Activated T-cell treated with anti-CD3 and anti-CD28 coated beads, Interleukin-2, amount 50 U/mL, for 4 hours (primary cell): Measurements from ENCODE around the gene RPL27. TPM values are rescaled to one million over a fixed set of nuclear protein-coding genes. Genes with fewer than 3 reads are reported as not detected.

Source experiments
- ATAC-seq, 2 donors: fragments of 200-7000 bp; cut with Tn5 transposase; one replicate each; pipeline ENCODE4 v1.10.0; 2021
- DNase-seq: peaks from one replicate; pipeline ENCODE4 v3.0.0-alpha.2; 2020
- H3K27me3 Mint-ChIP-seq: one replicate; pipeline ENCODE4 v1.8.0; 2021; ENCODE audit warnings: low read depth, mixed read lengths
- H3K36me3 Mint-ChIP-seq: one replicate; pipeline ENCODE4 v1.8.0; 2022; ENCODE audit warnings: mixed read lengths; ENCODE audit not compliant: insufficient read depth
- H3K4me1 Mint-ChIP-seq: one replicate; pipeline ENCODE4 v1.8.0; 2021; ENCODE audit warnings: low read depth, mixed read lengths
- H3K4me3 Mint-ChIP-seq: one replicate; pipeline ENCODE4 v1.8.0; 2021; ENCODE audit warnings: mild to moderate bottlenecking, moderate library complexity, mixed read lengths
- H3K9me3 Mint-ChIP-seq: one replicate; pipeline ENCODE4 v1.8.0; 2021; ENCODE audit warnings: mixed read lengths
- total RNA-seq, 3 donors: library from RNA; stranded (reverse); gene quantifications; one replicate each; pipeline ENCODE4 v1.2.1, GENCODE V29; 2021

The RPL27 gene
- total RNA-seq, 3 donors from 2014 or later, result 1,553 to 1,718 (median 1,686) TPM

DNA sequence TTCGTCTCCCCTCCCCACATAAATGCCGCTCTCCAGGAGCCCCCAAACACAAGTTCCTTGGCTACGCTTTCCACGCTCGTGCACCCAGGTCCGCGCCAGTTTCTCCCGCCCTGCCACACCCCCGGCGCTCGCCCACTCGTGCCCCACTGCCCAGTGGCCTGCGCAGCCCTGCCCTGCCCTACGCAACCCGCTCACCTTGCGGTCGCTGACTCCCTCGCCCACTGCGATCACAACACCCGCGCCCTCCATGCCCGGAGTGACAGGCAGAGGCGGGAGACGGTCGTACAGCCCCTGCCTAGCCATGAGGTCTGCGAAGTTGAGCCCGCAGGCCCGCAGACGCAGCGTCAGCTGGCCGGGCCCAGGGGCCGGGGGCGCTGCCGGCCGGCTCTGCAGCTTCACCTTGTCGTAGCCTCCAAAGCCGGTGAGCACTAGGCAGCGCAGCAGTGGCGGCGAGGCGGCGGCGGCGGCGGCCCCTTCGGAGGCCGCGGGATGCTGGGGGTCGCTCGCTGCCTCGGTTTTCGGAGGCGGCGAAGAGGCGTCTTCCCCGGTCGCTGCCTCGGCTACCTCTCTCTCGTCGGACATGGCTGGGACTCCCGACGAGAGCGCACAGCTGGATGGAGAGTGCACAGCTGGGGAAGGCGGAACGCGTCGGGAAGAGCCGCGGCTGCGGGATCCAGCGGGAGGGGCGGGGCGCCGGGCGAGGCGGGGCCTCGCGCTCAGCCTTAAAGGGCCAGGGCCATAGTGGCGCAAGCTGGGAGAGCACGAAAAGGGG is 23.7 kb downstream of the RPL27 start, which contains the start of gene VAT1:
Gene VAT1, minus strand, starts transcription at position 645 of the 772 bp plus-strand sequence. Its CDS starts 63 bp downstream, at position 582.
- peak within 1 kb of the TSS; percentile 80 for H3K4me3 Mint-ChIP-seq
- H3K36me3 Mint-ChIP-seq, result no peaks in the 10 kb centered on the region
- no peaks in the 10 kb centered on the region for H3K27me3 Mint-ChIP-seq
- ATAC-seq (peak; percentile 70 to 72), DNase-seq (peak; percentile 52)
- H3K9me3 Mint-ChIP-seq, result no peaks in the 10 kb centered on the region
- H3K4me1 Mint-ChIP-seq, result peaks cover 35% of the 10 kb centered on the region

DNA sequence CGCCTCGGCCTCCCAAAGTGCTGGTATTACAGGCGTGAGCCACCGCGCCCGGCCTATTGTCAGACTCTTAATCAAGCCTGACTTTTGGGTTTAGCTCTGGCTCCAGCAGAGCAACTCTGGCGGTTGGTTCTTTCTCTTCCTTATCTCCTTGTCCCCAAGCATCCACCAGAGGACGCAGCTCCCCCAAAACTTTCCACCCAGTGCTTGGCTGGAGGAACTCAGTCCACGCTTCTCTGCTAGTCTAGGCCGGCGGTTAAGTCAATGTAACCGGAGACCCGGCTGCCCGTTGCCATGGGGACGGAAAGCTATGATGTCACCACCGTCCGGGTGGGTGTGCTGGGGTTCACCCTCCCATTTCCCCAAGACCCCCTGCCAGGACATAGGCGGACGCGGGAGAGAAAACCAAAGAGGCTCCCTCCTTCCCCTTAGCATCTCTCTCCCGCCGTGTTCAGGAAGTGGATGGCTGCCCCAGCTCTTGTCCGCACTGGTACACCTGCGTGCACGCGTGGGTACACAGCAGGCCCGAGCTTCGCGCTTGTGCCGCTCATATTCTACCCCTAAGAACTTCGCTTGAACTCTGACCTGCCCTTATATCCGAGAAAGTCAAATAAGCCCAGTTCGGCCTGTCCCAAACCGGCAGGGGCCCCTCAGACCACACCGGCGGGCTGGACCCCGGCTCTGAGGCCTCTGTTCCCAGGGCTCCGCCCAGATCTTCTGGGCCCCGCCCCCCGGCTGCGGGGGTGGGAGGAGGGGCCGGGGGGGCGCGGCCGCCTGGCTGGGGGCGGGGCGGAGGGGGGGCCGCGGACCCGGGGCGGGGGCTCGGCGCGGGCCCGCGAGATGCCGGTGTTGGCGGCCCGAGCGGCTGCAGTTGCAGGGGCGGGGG is 26.4 kb downstream of the RPL27 start, which contains the start of gene RND2:
Gene RND2, plus strand, starts transcription at position 825 of the 883 bp plus-strand sequence. CDS start 117 bp downstream, outside the sequence.
- Mint-ChIP-seq H3K36me3 (no peaks in the 10 kb centered on the region), H3K4me1 (peaks cover 22% of the 10 kb centered on the region)
- ATAC-seq, result peak; percentile 57 to 60

DNA sequence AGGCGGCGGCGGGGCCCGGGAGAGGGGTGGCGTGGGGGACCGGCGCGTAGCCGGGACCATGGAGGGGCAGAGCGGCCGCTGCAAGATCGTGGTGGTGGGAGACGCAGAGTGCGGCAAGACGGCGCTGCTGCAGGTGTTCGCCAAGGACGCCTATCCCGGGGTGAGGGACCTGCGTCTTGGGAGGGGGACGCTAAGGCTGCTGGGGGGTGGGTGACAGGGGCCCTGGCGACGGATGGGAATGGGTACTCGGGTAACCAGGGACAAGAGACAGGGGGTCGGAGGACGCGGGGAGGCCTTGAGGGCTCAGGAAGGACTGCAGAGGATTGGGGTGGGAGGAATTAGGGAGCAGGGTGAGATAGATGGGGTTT is 27.1 kb downstream of the RPL27 start:
- H3K4me1 Mint-ChIP-seq, result peaks cover 16% of the 10 kb centered on the region
- H3K9me3 Mint-ChIP-seq, result no peaks in the 10 kb centered on the region
- H3K4me3 Mint-ChIP-seq, result peak overlapping the region; percentile 73
- H3K36me3 Mint-ChIP-seq, result no peaks in the 10 kb centered on the region
- DNase-seq, result no peak
- no peak for ATAC-seq
- no peaks in the 10 kb centered on the region for H3K27me3 Mint-ChIP-seq

More for the DNA sequence above, 26.4 kb downstream of the RPL27 start, which contains the start of gene RND2:
- no peaks in the 10 kb centered on the region for H3K27me3 Mint-ChIP-seq
- peak; percentile 76 for DNase-seq
- H3K9me3 Mint-ChIP-seq, result no peaks in the 10 kb centered on the region
- peak within 1 kb of the TSS; percentile 84 for H3K4me3 Mint-ChIP-seq

DNA sequence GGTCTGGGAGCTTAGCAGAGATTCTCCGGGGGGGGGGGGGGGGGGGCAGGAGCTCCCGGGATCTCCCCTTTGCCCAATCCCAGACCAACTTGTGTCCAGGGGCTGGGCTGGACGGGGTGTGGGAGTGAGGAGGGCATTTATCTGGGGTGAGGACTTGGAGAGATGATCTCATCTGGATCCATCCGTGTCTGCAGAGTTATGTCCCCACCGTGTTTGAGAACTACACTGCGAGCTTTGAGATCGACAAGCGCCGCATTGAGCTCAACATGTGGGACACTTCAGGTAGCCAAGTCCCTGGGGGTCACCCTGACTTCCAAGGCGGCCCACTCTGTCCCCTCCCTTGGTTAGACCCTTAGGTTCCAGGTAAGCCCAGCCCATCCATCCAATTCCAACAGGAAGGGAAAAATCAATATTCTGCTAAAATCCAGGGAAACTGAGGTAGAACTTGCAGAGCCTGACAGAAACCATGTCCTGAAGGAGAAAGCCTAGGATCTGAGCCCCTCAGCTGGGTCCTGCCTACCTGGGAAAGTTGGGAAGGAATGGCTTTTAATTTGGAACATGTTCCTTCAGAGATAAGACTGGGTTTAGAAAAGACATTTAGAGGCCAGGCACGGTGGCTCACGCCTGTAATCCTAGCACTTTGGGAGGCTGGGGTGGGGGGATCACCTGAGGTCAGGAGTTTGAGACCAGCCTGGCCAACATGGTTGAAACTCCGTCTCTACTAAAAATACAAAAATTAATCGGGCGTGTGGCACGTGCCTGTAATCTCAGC is 27.7 kb downstream of the RPL27 start:
- ATAC-seq, result no peak
- Mint-ChIP-seq H3K27me3 (no peaks in the 10 kb centered on the region), H3K36me3 (no peaks in the 10 kb centered on the region), H3K4me3 (peak overlapping the region; percentile 73), H3K4me1 (peaks cover 13% of the 10 kb centered on the region), H3K9me3 (no peaks in the 10 kb centered on the region)
- no peak for DNase-seq

DNA sequence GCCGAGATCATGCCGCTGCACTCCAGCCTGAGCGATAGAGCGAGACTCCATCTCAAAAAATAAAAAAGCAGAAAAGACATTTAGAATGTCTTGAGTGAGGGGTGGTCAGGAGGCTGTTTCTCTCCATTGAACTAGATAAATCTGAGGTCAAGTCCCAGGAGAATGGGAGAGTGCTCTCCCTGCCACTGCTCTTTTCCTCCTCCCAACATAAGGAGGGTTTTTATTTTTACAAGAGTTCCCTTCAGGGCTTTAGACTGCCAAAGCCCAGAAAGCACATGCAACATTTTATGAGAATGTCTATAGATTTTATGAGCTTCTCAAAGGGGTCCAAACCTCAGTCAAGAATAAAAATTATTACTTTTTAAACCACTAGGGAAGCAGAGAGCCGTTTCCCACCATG is 28.4 kb downstream of the RPL27 start:
- H3K9me3 Mint-ChIP-seq, result no peaks in the 10 kb centered on the region
- no peak for DNase-seq
- ATAC-seq, result no peak
- no peaks in the 10 kb centered on the region for H3K36me3 Mint-ChIP-seq
- H3K4me3 Mint-ChIP-seq, result peak overlapping the region; percentile 57
- H3K27me3 Mint-ChIP-seq, result no peaks in the 10 kb centered on the region
- H3K4me1 Mint-ChIP-seq, result peaks cover 9% of the 10 kb centered on the region

DNA sequence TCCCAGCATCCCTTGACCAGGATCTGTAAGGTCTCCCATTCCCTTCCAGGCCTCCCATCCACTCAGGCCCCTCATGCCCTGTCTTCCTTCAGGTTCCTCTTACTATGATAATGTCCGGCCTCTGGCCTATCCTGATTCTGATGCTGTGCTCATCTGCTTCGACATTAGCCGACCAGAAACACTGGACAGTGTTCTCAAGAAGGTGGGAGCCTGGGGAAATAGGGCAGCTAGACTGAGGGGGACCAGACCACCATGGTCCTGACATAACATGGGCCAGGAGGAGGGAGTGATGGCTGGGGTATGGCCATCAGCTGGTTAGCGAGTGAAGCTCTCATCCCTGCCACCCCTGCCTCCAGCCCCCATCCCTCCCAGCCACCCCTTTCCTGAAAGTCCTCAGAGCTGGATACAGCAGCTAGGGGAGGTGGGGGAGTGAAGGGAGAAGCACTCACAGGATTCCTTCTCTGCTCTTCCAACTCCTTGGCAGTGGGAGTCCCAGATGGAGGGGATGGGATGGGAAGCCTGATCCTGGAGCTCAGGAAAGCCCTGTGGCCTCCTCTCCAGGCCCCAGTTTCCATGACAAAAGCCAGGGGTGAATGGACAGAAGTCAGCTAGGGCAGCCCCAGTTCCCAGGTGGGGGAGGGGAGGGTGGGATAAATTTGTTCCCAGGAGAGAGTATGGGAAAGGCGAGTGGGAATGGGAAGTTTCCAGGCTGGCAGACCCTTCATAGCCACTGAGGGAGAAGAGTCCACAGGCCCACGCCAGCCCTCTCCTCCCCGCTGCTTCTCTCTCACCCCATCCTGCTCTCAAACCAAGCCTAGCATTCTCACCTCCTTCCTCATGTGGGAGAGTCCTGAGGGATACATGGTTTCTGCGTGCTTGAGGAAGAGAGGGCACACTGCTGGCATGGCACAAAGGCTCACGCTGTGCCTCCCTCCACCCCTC is 29.1 kb downstream of the RPL27 start:
- no peak for ATAC-seq
- Mint-ChIP-seq H3K36me3 (no peaks in the 10 kb centered on the region), H3K4me1 (peaks cover 8% of the 10 kb centered on the region), H3K9me3 (no peaks in the 10 kb centered on the region), H3K27me3 (no peaks in the 10 kb centered on the region), H3K4me3 (no peak overlapping the region)
- no peak for DNase-seq

DNA sequence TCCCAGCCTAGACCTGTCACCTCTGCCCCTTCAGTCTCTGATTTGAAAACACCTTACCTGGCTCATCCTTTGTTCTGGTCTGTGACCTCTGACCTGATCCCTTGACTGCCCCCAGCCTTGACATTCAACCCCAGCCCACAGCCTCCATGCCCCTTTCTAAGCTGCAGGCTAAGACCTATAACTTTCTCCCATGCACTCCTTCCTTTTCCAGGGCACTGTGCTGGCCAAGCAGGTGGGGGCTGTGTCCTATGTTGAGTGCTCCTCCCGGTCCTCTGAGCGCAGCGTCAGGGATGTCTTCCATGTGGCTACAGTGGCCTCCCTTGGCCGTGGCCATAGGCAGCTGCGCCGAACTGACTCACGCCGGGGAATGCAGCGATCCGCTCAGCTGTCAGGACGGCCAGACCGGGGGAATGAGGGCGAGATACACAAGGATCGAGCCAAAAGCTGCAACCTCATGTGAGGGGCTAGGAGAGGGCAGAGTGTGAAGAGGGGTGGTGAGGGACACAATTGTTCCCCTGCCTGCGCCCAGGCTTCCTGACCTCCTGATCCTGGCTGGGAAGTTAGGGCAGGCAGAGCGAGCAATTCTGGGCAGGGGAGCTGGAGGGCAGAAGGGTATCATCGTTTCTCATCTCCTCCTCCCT is 30.1 kb downstream of the RPL27 start:
- Mint-ChIP-seq H3K4me3 (no peak overlapping the region), H3K9me3 (no peaks in the 10 kb centered on the region), H3K4me1 (peaks cover 8% of the 10 kb centered on the region), H3K36me3 (no peaks in the 10 kb centered on the region), H3K27me3 (no peaks in the 10 kb centered on the region)
- ATAC-seq (no peak), DNase-seq (no peak)

DNA sequence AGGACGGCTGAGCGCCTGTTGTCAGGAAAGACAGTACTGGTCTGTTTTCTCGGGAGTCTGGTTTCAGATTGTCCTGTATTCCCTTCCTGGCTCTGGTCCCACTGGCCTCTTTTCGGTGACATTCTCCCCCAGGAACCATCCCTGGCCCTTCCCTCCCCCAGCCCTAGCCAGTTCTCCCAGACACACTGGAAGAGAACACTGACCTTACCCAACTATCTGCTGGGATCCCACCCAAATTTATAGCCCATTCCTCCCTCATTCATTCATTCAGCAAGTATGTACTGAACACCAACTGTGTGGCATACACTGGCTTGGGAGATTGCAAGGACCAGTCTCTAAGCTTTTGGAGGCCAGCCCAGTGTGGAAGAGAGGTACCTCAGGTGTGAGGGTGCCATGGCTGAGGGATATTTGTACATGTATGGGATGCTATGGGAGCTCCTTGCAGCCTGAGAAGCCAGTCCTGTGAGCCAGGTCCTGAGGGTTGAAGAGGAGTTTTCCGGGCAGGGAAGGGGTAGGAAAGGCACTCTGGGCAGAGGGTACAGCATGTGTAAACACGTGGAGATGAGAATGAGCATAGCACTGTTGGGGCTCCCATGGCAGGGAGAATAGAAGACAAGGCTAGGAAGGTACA is 32.0 kb downstream of the RPL27 start:
- DNase-seq (no peak), ATAC-seq (no peak)
- H3K4me3 Mint-ChIP-seq, result no peak overlapping the region
- no peaks in the 10 kb centered on the region for H3K27me3 Mint-ChIP-seq
- no peaks in the 10 kb centered on the region for H3K4me1 Mint-ChIP-seq
- no peaks in the 10 kb centered on the region for H3K9me3 Mint-ChIP-seq
- no peaks in the 10 kb centered on the region for H3K36me3 Mint-ChIP-seq

DNA sequence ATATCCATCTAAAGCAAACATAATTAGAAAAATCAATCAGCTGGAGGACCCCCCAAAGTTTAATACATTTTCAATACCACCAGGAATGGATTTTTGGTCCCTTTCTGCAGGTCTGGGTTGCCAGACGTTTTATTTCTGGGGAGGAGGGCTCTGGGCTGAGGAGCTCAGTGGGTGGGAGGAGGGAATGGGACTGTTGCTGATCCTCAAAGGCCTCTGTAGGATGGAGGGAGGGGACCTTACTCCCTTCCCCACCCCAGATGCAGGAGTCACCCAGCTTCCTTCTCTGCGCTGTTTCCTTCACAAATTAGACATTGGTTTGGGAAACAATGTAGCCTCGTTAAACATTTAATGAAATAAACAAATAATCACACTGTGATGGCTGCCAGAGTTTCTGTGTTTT is 33.4 kb downstream of the RPL27 start:
- Mint-ChIP-seq H3K36me3 (no peaks in the 10 kb centered on the region), H3K27me3 (no peaks in the 10 kb centered on the region), H3K4me1 (no peaks in the 10 kb centered on the region), H3K4me3 (no peak overlapping the region), H3K9me3 (no peaks in the 10 kb centered on the region)
- no peak for DNase-seq
- no peak for ATAC-seq

DNA sequence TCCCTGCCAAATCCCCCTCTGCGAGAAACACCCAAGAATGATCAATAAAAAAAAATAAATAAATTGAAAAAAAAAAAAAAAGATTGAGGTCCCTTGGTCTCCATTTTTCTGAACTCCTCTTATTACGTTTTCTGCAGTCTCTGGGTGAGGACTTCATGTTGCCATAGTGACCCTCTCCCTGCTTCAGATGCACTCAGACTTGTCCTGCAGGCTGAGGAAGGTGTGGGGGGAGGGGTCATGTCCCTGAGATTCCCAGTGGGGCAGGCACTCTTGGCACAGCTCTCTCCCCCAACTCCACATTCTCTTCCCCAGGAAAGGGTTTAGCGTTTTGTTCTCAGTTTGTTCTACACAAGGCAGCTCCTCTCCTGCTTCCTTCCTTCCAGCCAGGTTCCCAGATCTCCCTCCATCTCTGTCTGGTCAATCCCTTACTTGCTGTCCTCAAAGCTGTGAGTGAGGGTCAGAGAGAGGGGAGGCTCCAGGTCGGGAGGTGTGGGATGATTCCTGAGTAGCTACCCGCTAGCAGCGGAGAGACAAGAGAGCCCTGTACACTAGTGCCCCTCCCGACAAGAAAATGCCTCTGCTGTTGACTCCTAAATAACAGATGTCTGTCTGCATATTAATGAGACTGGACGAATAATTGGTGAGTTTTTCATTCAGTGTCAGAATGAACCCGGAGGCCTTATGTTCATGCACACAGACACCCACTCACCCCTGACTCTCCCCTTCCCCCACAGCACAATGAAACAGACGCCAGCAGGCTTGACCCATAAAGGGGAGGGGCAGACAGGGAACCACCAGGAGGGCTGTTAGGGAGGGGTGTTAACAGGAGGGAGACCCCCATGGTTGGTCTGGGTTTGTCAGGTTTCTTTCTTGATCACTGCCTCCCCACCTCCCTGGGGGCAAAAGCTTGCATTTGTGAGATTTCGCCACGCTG is 36.0 kb downstream of the RPL27 start:
- ATAC-seq (no peak), DNase-seq (no peak)
- Mint-ChIP-seq H3K27me3 (no peaks in the 10 kb centered on the region), H3K36me3 (no peaks in the 10 kb centered on the region), H3K4me1 (no peaks in the 10 kb centered on the region), H3K9me3 (no peaks in the 10 kb centered on the region), H3K4me3 (no peak overlapping the region)

DNA sequence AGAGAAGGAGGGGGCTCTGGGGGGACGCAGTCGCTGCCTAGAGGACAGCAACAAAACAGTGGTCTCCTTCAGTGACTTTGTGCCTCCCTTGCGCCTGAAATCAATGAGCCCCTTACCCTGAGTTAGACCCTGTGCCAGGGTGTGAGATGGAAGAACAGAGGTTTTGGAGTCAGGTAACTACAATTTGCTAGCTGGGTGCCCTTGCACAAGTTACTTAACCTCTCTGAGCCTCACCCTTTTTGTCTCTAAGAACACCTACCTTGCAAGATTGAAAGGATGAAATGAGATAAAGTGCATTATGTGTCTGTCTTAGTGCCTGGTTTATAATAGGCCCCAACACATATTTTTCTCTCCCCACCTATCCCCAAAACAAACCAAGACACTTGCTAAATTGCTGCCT is 36.7 kb downstream of the RPL27 start:
- Mint-ChIP-seq H3K4me3 (no peak overlapping the region), H3K27me3 (no peaks in the 10 kb centered on the region), H3K36me3 (no peaks in the 10 kb centered on the region), H3K4me1 (no peaks in the 10 kb centered on the region), H3K9me3 (no peaks in the 10 kb centered on the region)
- DNase-seq, result no peak
- ATAC-seq, result no peak

DNA sequence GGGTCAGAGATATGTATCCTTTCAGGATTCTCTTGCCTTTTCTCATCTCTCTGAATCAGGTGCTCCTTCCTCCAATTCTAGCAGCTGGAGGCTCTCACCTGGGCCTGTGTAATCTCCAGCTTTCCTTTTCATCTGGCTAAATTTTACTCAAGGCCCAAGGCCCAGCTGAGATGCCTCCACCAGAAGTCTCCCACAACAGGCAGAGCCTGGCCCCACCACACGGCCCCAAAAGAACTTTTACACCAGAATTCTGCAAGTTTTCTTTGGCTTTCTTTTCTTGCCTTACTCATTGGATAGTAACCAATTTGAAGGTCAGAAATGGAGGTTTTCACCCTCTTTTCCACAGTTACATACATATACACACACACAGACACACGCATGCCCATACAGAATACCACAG is 41.4 kb downstream of the RPL27 start:
- ATAC-seq, result no peak
- H3K36me3 Mint-ChIP-seq, result no peaks in the 10 kb centered on the region
- no peak for DNase-seq
- H3K4me1 Mint-ChIP-seq, result no peaks in the 10 kb centered on the region
- no peaks in the 10 kb centered on the region for H3K27me3 Mint-ChIP-seq
- no peak overlapping the region for H3K4me3 Mint-ChIP-seq
- H3K9me3 Mint-ChIP-seq, result no peaks in the 10 kb centered on the region
